ENCODE results near the gene SELENOO. TPM values are rescaled to one million over a fixed set of nuclear protein-coding genes. Genes with fewer than 3 reads are reported as not detected.

The SELENOO gene
- total RNA-seq, 1 experiment from 2014 or later, result 27.0 TPM

- no peak for TF ChIP-seq HMGXB4 (CRISPR knock-in tag; IDR thresholded peaks at IDR 0.05)
- no peak for TF ChIP-seq ESRRA (CRISPR knock-in tag; IDR thresholded peaks at IDR 0.05; ENCODE audit: borderline replicate concordance)
- TF ChIP-seq GRHL2 (CRISPR knock-in tag; IDR thresholded peaks at IDR 0.05; ENCODE audit: insufficient replicate concordance, severe bottlenecking), result no peak
- no peak for TF ChIP-seq ZBTB43 (CRISPR knock-in tag; IDR thresholded peaks at IDR 0.05)
These were observed 66.2 kb downstream of the SELENOO start (continued) for GRCh38 chr22:50266994-50267393.

Other genes with a start within 250 kb of the SELENOO start
- 42.9 to 45.7 TPM (median 44.3 TPM) in 3 replicates for gene PIM3, start 240.2 kb upstream of the SELENOO start, total RNA-seq (2021)
- 0.23 to 0.34 TPM (median 0.24 TPM) in 3 replicates for gene IL17REL, start 188.2 kb upstream of the SELENOO start, total RNA-seq (2021)
- 0.30 TPM in 1 of 3 replicates, not detected in the others for gene TTLL8, start 142.7 kb upstream of the SELENOO start, total RNA-seq (2021)
- 0.13 to 0.16 TPM (median 0.16 TPM) in 3 replicates for gene MLC1, start 115.6 kb upstream of the SELENOO start, total RNA-seq (2021)
- gene MOV10L1, start 111.0 kb upstream of the SELENOO start, total RNA-seq (2021), result not detected in 3 replicates
- 10.2 to 10.7 TPM (median 10.3 TPM) in 3 replicates for gene PANX2, start 30.3 kb upstream of the SELENOO start, total RNA-seq (2021)
- 79.9 to 90.4 TPM (median 81.3 TPM) in 3 replicates for gene TRABD, start 15.1 kb upstream of the SELENOO start, total RNA-seq (2021)
- gene TUBGCP6, start 44.0 kb downstream of the SELENOO start, total RNA-seq (2021), result 36.3 to 45.4 TPM (median 40.8 TPM) in 3 replicates
- gene HDAC10, start 50.3 kb downstream of the SELENOO start, total RNA-seq (2021), result 31.9 to 40.9 TPM (median 38.2 TPM) in 3 replicates
- gene MAPK12, start 60.7 kb downstream of the SELENOO start, total RNA-seq (2021), result 26.9 to 31.0 TPM (median 28.8 TPM) in 3 replicates
- gene MAPK11, start 69.4 kb downstream of the SELENOO start, total RNA-seq (2021), result 1.4 to 2.3 TPM (median 1.9 TPM) in 3 replicates
- gene PLXNB2, start 106.6 kb downstream of the SELENOO start, total RNA-seq (2021), result 110 to 113 TPM (median 111 TPM) in 3 replicates
- gene DENND6B, start 126.0 kb downstream of the SELENOO start, total RNA-seq (2021), result 2.3 to 2.7 TPM (median 2.5 TPM) in 3 replicates
- 41.5 to 47.8 TPM (median 46.7 TPM) in 3 replicates for gene PPP6R2, start 142.3 kb downstream of the SELENOO start, total RNA-seq (2021)

Measured in WTC11 (cell line).